Pons (tissue), 1 donor: ENCODE results near the gene BCAS3.
A peak's percentile ranks its signal among the peaks of the same experiment; 100 is the strongest.
"Not testable (repeated sequence)": the region's sequence is repeated elsewhere in the genome, so short reads cannot be mapped to it uniquely, and the experiment has no call there.

Experiments used
- DNase-seq: peaks from one replicate; pipeline ENCODE4 v3.0.0-alpha.2; 2016; ENCODE audit warnings: low spot score

Gene BCAS3

GRCh38 chr17:60934723-60935122 lies 257.1 kb downstream of the BCAS3 start:
- no peak for DNase-seq

- DNase-seq, result not testable (repeated sequence)
These were observed 258.3 kb downstream of the BCAS3 start for GRCh38 chr17:60935991-60936390.

- DNase-seq, result no peak
These were observed 261.7 kb downstream of the BCAS3 start for GRCh38 chr17:60939318-60939717.

GRCh38 chr17:60941028-60941427 lies 263.4 kb downstream of the BCAS3 start:
- peak; percentile 18 for DNase-seq

- no peak for DNase-seq
These were observed 263.9 kb downstream of the BCAS3 start for GRCh38 chr17:60941571-60941970.

GRCh38 chr17:60944751-60945150 lies 267.1 kb downstream of the BCAS3 start:
- DNase-seq, result no peak

GRCh38 chr17:60947100-60947499 lies 269.4 kb downstream of the BCAS3 start:
- DNase-seq, result peak; percentile 30

GRCh38 chr17:60947543-60947942 lies 269.9 kb downstream of the BCAS3 start:
- no peak for DNase-seq

GRCh38 chr17:60952747-60953146 lies 275.1 kb downstream of the BCAS3 start:
- no peak for DNase-seq

GRCh38 chr17:60959011-60959410 lies 281.4 kb downstream of the BCAS3 start:
- no peak for DNase-seq

GRCh38 chr17:60959696-60960095 lies 282.0 kb downstream of the BCAS3 start:
- no peak for DNase-seq

GRCh38 chr17:60960398-60961065 lies 282.9 kb downstream of the BCAS3 start:
- no peak for DNase-seq

- no peak for DNase-seq
These were observed 286.5 kb downstream of the BCAS3 start for GRCh38 chr17:60964160-60964559.

- DNase-seq, result no peak
These were observed 290.6 kb downstream of the BCAS3 start for GRCh38 chr17:60968266-60968665.

- DNase-seq, result no peak
These were observed 291.9 kb downstream of the BCAS3 start for GRCh38 chr17:60969500-60970037.

GRCh38 chr17:60970741-60971140 lies 293.1 kb downstream of the BCAS3 start:
- DNase-seq, result no peak

- DNase-seq, result no peak
These were observed 294.1 kb downstream of the BCAS3 start for GRCh38 chr17:60971515-60972369.

GRCh38 chr17:60976861-60977260 lies 299.2 kb downstream of the BCAS3 start:
- not testable (repeated sequence) for DNase-seq

GRCh38 chr17:60989379-60989778 lies 311.7 kb downstream of the BCAS3 start:
- DNase-seq, result no peak

GRCh38 chr17:60989846-60990245 lies 312.2 kb downstream of the BCAS3 start:
- no peak for DNase-seq

GRCh38 chr17:60993497-60993896 lies 315.8 kb downstream of the BCAS3 start:
- no peak for DNase-seq

GRCh38 chr17:60995680-60996079 lies 318.0 kb downstream of the BCAS3 start:
- DNase-seq, result no peak

GRCh38 chr17:61000911-61001310 lies 323.3 kb downstream of the BCAS3 start:
- no peak for DNase-seq
